G401 (cell line): Measurements from ENCODE around the gene UBE2F. TPM values are rescaled to one million over a fixed set of nuclear protein-coding genes. Genes with fewer than 3 reads are reported as not detected.

Source experiments
- DNase-seq: peaks from one replicate; pipeline ENCODE4 v3.0.0-alpha.2; 2015; ENCODE audit warnings: low spot score
- in situ Hi-C: cut with HindIII; loops from 2 replicates; pipeline ENCODE4 v1.10.0; 2016; ENCODE audit warnings: low sequenced_read_pairs, mixed read lengths
- total RNA-seq: library from RNA; depleted of rRNA; stranded (reverse); fragments of >200 nt; shearing (Covaris generic); gene quantifications from 2 replicates; pipeline ENCODE4 v1.2.3, GENCODE V29; 2014; rRNA removed

UBE2F gene, protein sequence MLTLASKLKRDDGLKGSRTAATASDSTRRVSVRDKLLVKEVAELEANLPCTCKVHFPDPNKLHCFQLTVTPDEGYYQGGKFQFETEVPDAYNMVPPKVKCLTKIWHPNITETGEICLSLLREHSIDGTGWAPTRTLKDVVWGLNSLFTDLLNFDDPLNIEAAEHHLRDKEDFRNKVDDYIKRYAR
- total RNA-seq = 86.4 and 143 TPM in 2 replicates

DNA sequence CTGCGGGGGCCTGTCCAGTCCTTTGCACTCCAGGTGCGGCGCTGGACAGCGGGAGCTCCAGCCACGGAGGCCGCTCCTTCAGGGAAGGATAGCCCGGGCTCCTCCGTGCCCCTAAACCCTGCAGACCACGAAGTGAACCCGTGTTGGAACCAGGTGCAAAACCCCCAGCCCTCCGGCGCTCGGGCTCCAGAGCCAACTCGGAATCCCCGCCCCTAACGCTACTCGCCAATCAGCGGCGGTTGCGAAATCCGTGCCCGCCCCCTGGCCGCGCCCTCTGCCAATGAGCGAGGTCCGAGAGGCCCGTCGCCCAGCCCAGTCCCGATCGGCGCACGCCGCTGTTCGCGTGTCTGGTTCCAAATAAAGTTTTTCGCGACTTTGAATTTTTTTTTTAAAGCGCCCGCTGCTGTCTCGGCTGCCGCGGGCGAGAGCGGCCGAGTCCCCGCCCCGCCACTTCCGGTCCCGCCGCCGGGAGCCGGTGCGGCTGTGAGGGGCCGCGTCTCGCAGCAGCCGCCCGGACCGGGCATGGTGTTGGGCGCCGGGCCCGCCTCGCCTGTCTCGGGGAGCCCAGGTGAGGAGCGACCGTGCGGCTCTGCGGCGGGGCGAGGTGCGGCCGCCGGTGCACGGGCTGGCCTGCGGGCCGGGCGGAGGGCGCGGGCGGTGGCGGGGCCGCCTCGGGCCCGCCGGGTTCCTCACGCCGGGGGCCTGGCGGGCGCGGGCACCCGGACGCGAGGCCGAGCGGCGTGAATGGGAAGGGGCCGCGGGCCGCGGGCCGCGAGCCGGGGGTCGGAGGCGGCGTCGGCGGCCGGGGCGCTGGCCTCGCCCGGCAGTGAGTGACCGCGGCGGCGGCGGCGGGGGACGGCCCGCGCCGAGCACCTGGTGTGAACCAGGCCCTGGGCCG, at the start of gene UBE2F:
TSS of gene UBE2F (plus strand) at position 450 of the 898 bp plus-strand sequence. CDS start 6,094 bp downstream, outside the sequence.
- peak; percentile 95 for DNase-seq
- in situ Hi-C loops = no loop called here

DNA sequence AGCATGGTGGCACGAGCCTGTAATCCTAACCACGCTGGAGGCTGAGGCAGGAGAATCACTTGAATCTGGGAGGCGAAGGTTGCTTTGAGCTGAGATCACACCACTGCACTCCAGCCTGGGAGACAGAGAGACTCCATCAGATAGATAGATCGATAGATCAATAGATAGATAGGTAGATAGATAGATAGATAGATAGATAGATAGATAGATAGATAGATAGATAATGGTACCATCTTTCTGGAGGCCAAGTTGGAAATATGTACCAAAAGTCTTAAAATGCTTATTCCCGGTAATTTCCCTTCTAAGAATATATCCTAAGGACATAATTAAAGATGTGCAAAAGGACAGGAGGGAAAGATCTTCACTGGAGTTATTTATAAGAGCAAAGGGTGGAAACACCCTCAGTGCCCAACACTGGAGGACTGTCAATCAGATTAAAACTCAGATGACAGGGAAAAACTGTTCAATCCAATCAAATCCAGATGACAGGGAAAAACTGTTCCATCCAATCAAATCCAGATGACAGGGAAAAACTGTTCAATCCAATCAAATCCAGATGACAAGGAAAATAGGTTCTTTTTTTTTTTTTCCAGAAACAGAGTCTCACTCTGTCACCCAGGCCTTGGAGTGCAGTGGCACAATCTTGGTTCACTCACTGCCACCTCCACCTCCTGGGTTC, 49.0 kb upstream of the UBE2F start:
- DNase-seq = no peak
- in situ Hi-C loops = no loop called here

DNA sequence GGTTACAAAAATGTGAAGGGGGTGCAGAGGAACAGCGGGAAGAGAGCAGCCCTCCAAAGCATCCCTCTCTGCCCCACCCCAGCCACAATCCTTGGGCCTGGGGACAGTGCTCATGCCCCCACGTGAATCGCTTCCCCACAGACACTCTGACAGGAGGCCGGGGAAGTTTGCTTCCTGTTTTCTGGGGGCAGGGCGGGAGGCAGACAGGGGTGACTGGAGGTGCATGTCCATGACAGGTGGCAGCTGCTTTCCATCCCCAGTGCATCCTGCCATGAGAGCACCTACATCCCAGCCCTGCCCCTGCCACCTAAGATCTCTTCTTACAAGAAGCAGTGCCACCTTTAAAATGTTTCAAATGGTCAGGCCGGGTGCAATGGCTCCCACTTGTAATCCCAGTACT, 47.2 kb upstream of the UBE2F start:
- in situ Hi-C loops = no loop called here
- DNase-seq = no peak

DNA sequence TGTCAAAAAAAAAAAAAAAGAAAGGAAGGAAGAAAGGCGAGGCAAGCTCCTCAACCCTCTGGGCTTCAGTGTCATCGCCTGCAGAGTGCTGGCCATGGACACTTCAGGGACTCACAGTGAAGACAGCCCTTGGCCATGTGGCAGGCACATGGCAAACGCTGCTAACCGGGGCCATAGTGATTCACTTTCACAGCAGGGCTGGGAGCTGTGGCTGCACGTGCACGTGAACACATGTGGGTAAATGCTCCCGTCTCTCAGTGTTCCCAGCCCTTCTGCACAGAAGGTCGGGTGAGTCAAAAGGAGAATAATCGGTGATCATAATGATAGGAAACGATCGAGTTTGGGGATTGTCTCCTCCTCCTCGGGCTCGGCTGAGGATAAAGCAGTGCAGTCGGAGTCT, 46.1 kb upstream of the UBE2F start:
- no peak for DNase-seq
- in situ Hi-C loops = no loop called here

DNA sequence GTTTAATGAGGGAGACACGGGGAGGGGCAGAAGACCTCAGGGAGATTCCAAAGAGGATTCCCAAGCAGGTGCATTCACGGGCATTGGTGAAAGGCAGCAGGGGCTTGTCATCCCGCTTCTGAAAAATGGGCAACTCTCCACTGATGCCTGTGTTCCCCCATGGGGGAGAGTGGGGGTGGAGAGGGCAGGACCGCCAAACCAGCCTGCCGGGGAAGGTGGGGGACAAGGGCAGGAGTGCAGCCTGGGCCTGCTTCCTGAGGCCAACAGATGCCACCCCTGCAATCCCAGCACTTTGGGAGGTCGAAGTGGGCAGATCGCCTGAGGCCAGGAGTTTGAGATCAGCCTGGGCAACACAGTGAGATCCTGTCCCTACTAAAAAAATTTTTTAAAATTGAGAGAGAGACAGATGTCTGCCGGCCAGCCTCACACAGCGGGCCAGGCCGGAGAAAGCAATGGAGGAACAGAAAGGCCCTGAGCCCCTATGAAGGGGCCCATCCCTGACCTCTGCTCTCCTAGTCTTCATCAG, 44.8 kb upstream of the UBE2F start:
- no peak for DNase-seq
- in situ Hi-C loops = no loop called here

DNA sequence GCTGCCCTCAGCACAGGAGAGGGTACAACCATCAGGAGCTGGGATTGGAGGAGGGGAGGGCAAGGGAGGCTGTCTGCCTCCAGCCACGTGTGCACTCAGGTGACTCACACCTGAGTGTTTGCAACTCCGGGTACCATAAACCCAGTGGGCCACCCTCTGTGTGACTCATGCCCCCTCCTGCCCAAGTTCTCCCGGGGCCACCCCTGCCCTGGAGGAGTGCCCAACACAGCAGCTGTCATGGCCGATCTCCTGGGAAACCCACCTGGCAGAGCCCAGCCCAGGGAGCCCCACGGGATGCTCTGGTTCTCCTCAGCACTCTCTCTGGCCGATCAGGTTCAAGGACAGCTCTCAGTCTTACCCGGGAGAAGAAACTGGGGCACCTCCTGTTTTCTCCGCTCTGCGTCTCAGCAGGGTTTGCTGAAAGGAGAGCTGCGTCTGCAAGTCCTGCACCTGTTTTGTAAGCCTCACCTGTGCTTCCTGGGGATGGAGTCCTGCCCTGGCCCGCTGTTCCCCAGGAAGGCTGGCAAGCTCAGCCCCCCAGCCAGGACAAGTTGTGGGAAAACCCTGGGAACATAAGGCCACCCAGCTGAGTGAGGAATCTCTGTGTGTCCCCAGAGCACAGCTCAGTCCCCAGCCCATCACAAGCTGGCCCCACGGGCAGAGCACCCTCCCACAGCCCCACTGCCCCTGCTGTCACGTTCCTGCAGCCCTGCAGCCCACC, 44.0 kb upstream of the UBE2F start:
- in situ Hi-C loops = no loop called here
- peak; percentile 33 for DNase-seq

DNA sequence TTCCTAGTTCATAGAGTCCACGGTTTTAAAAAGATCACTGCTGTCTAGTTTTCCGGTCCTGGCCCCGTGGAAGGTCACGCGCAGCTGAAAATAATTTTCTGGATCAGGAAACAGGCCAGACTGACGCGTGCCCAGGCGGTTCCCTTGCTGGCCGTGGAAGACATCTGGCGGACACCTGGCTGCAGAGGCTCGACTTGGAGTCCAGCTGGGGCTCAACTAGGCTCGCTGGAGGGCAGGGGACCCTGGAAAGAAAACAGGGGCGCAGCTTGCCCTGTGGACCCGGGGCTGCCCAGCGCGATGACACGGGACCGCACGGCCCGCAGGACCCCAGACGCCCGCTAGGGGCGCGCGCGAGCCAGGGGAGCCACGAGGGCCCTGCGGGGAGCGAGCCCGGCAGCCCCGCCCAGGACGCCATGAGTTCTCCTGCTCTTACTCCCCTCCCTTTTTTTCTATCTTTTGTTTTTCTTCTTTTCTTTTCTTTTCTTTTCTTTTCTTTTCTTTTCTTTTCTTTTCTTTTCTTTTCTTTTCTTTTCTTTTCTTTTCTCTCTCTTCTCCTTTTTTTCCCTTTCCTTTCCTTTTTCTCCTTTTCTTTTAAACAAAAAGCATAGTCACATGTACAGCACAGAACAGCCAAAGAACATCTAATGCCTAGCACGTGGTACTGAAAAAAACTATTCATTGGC, 43.2 kb upstream of the UBE2F start:
- in situ Hi-C loops = no loop called here
- peak; percentile 41 for DNase-seq

DNA sequence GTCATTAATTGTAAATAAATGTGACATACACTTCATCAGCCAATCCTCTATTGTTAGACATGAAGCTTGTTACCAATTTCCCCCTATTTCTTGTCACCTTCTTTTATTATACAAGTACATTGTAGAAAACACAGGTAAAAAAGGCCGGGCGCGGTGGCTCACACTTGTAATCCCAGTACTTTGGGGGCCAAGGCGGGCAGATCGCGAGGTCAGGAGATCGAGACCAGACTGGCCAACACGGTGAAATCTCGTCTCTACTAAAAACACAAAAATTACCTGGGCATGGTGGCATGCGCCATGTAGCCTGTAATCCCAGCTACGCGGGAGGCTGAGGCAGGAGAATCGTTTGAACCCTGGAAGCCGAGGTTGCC, 42.7 kb upstream of the UBE2F start:
- in situ Hi-C loops = no loop called here

DNA sequence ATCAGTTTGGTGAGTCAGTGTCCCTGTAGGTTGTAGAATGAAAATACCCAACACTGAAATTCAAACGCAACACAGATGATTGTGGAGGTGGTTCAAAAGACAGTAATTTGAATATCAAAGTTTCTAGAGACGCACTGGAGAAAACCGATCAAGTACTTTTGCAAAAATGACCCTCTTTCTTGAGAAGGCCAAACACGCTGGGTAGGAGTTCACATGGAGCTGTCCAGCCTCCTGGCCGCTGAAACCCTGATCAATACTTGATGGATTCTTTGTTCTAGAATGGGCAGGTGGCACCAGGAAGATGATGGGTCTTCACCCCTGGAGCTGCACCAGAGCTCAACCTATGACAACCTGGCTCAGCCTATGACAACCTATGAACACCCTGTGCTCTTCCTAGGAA, 39.7 kb upstream of the UBE2F start:
- no peak for DNase-seq
- in situ Hi-C loops = no loop called here

More for the DNA sequence above, 42.7 kb upstream of the UBE2F start:
- no peak for DNase-seq

DNA sequence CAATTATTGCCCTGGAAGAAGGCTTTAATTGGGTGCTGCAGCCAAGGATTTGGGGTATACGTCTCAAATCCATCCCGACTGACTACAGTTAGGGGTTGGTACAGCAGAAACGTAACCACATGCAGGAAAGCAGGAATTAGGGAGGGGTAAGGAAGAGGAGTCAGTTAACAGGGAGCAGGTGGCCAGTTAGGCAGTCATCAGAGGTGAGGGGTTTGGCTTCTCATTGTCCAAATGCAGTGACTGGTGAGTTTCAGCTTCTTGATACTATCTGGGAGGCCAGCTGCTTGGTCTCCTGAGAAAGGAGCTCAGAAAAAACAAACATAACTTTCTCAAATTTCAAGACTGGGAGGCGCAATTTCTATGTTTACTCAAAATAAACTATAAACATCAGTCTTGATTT, 38.8 kb upstream of the UBE2F start:
- DNase-seq = no peak
- in situ Hi-C loops = no loop called here

DNA sequence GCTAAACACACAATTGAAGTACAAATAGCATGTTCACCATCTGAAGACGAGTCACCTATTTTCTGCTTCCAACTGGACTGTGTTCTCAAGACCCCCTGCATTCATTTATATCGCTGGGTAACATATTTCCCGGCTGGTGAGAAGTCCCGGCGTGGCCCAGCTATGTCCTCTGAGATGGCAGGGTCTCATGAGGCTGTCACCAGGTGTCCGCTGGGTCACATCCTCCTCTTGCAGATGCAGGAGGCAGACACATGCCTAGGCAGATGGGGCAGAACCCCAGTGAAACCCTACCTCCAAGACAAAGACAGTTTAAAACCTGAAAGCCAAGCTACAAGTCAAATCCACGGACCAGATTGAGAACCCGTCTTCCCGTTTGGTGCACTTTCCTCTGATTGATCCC, 36.8 kb upstream of the UBE2F start:
- no peak for DNase-seq
- in situ Hi-C loops = no loop called here

DNA sequence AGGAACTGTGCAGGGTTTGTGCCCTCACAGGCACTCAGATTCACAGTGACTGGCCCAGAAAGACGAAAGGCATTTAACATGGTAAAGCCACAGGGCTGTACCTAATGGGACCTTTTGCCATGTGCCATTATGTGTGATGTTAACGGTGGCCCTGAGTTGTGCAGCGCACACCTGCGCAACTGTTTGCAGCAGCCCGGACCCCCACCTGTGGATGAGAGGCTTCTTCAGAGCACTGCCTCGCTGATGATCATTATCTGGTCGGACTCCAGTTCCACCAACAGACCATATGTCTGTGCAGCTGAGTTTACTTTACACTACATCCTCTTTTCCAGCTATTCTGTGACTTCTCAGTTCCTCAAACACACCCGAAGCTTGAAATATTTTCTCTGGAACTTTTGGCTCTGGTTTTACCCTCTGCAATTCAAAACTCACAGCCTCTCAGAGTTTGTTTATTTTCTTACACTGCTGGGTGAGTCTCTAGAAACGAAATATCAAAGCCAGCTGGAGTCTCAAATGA, 35.6 kb upstream of the UBE2F start:
- no peak for DNase-seq
- in situ Hi-C loops = no loop called here

DNA sequence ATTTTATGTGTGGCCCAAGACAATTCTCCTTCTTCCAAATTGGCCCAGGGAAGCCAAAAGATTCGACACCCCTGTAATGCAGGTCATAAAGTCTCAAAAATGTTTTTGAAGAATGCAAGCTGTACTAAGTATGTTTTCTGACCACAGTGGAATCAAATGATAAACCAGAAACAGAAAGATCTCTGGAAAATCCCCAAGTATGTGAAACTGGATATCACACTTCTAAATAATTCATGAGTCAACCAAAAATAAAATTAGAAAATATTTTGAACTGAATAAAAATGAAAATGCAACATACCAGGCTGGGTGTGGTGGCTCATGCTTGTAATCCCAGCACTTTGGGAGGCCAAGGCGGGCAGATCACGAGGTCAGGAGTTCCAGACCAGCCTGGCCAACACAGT, 34.1 kb upstream of the UBE2F start:
- in situ Hi-C loops = no loop called here
- no peak for DNase-seq

DNA sequence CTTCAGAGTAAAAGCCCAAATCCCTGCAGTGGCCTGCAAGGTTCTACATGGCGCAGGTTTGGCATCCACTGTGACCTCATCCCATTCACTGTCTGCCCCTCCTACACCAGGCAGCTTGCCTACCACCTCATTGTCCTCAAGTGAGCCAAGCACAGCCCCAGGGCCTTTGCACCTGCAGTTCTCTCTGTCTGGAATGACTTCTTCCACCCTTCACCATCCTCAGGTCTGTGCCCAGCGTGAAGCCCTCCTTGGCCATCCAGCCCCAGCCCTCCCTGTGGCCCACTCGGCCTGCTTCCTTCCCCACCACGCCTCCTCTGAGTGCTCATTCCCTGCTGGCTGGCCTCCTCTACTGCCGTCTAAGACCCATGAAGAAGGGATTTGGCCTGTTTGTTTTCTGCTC, 32.6 kb upstream of the UBE2F start:
- DNase-seq = no peak
- in situ Hi-C loops = no loop called here

DNA sequence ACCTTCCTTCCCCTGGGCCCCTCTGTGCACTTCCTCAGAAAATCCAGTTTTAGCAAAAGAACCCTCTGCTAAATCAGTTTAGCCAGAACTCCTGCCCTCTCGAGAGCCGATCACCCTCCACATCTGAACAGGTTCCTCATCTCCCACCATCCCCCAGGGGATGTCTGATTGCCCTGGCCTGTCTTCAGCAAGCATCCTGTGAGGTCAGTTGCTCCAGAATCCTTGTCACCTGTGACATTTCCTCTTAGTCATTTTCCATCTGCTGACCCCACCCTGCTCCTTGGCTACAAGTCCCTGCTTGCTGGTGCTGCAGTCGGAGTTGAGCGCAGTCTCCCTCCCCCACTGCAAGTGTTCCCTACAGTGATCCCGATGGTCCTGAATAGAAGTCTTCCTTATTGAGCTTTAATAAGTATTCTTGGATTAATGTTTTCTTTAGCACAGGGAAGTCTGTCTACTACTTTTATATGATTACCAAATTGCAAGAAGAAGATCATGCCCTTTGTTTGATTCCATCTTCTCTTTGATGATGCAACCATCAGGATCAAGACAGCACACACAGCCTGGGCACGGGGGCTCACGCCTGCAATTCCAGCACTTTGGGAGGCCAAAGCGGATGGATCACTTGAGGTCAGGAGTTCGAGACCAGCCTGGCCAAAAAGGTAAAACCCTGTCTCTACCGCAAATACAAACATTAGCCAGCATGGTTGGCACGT, 30.9 kb upstream of the UBE2F start:
- in situ Hi-C loops = no loop called here
- no peak for DNase-seq

DNA sequence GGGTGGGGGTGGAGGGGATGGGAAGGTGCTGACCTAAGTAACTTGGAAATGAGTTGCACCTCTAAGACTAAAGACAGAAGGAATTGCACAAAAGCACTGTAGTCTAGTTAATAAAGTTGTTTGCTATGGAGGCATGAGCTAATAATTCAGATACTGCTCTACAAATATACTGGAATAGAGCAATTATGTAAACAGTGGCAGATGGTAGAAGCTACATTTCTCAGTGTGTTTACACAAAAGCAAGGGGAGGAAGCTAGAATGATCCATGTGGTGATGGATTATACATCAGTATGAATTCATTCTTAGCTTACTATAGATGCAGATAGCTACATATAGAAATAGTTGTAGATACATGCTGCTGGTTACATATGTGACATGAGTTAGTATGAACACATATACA, 27.6 kb upstream of the UBE2F start:
- in situ Hi-C loops = no loop called here
- DNase-seq = no peak

DNA sequence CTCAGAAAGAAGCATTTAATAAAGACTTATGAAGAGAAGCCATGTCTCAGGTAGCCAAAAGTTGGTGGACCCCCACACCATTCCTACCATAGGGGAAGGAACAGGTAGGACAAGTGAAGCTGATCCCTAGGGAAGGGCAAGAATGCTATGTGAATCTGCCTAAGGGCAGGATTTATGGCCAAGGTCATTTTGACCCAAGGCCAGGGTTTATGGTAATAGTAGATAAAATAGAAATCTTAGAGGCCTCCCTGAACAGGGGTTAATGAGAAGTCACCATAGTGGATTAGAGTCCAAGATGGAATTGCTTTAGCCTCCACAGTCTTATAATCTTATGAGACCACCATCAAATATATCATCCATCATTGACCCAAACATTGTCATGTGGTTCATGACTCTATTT, 26.0 kb upstream of the UBE2F start:
- no peak for DNase-seq
- in situ Hi-C loops = no loop called here

DNA sequence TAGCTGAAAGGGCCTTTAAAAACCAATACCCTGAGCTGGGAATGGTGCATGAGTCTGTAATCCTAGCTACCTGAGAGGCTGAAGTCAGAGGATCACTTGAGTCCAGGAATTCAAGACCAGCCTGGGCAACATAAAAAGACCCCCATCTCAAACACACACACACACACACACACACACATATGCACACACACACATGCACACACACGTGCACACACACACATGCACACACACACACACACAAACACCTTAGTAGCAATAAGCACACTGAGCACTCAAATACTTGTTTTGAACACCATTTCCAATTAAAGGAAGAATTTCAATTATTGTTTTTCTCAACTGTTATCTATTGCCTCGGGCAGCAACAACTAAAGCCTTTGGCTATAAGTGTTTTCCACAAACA, 25.6 kb upstream of the UBE2F start:
- no peak for DNase-seq
- in situ Hi-C loops = no loop called here
